Mucosa of descending colon (tissue), 3 donors: Measurements from ENCODE around the gene OR6S1. TPM values are rescaled to one million over a fixed set of nuclear protein-coding genes. Genes with fewer than 3 reads are reported as not detected.

Experiments
- ATAC-seq: fragments of 200-7000 bp; cut with Tn5 transposase; one replicate; pipeline ENCODE4 v1.9.1; 2020; ENCODE audit warnings: mild to moderate bottlenecking, moderate library complexity
- DNase-seq, 3 donors: peaks; one replicate each; pipeline ENCODE4 v3.0.0-alpha.2; 2020
- H3K36me3 ChIP-seq: fragments of 200-600 bp; one replicate; pipeline ENCODE4 v1.8.0; 2021; ENCODE audit warnings: low read depth, mild to moderate bottlenecking
- H3K4me1 ChIP-seq: fragments of 200-600 bp; one replicate; pipeline ENCODE4 v1.8.0; 2021; ENCODE audit warnings: low read depth, mild to moderate bottlenecking
- H3K4me3 ChIP-seq: fragments of 200-600 bp; one replicate; pipeline ENCODE4 v1.8.0; 2021; ENCODE audit warnings: mild to moderate bottlenecking
- H3K9me3 ChIP-seq: fragments of 200-600 bp; one replicate; pipeline ENCODE4 v1.8.0; 2021; ENCODE audit warnings: mild to moderate bottlenecking
- CTCF ChIP-seq: fragments of 200-600 bp; IDR thresholded peaks from one replicate; pipeline ENCODE4 v1.8.0; 2022; ENCODE audit warnings: antibody characterized with exemption, mild to moderate bottlenecking
- intact Hi-C, 2 donors: fragments of 100-400 bp; cut with DNase I in 1 of 2; cut with micrococcal nuclease in 1 of 2; formaldehyde crosslinking; loops; one replicate each; pipeline versions ENCODE4 v1.11.0 to v1.11.1; 2022; cut with DNase I, micrococcal nuclease
- total RNA-seq, 3 donors: library from RNA; stranded (reverse); fragmentation: NEBNext Ultra II Directional in 2 of 3; extraction: Animal tissue kit (Norgen Biotek cat#: 25700) in 2 of 3; gene quantifications; one replicate each; pipeline versions ENCODE4 v1.2.1 to v1.2.4, GENCODE V29; 2021 to 2023
- donor health status: DM: no; HTN: no; CAD: no; lungs with moderate emphysema.
- donor health status: DM: no; HTN: no; CAD: no.
- donor health status: DM: no; HTN: yes; CAD: no.

Gene OR6S1
- total RNA-seq, 3 donors from 2014 or later = not detected

DNA sequence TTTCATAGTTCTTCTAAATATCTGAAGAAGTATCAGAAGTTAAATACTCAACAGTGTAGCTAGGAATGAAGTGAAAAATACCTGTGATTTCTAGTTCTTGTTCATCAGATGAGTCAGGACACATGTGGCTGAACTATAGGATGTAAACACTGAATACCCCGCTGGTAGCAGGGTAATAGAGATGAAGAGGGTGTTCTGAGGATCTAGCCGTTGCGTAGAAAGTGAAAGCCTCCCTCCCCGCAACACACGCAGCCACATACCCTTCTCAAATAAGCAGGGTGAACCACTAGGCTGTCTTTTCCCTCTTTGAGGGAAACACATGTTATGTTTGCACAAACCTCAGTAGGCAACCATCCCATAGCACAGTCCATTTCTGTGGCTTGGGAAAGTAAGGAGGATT is 33.9 kb downstream of the OR6S1 start:
- intact Hi-C loops = loop anchor here (5.0 to 10.0 kb wide), 3 partner anchors 73 to 280 kb away; no protein-coding TSS in a partner anchor
- TF ChIP-seq CTCF = no peak

GRCh38 chr14:20606902-20607242 is 34.6 kb downstream of the OR6S1 start:
- Histone ChIP-seq H3K4me3 (no peak overlapping the region), H3K9me3 (no peaks in the 10 kb centered on the region), H3K36me3 (no peaks in the 10 kb centered on the region), H3K4me1 (peaks cover 7% of the 10 kb centered on the region)
- ATAC-seq (peak; percentile 13), DNase-seq (no peak)
- no peak for TF ChIP-seq CTCF
- intact Hi-C loops = loop anchor here (5.0 to 10.0 kb wide), 3 partner anchors 72 to 280 kb away; no protein-coding TSS in a partner anchor

More for the DNA sequence above, 33.9 kb downstream of the OR6S1 start:
- no peaks in the 10 kb centered on the region for H3K36me3 ChIP-seq
- H3K9me3 ChIP-seq = no peaks in the 10 kb centered on the region
- H3K4me1 ChIP-seq = peaks cover 7% of the 10 kb centered on the region
- no peak overlapping the region for H3K4me3 ChIP-seq
- no peak for DNase-seq
- ATAC-seq = no peak

- peak; percentile 77 for ATAC-seq
- Histone ChIP-seq H3K4me1 (peaks cover 7% of the 10 kb centered on the region), H3K4me3 (no peak overlapping the region), H3K36me3 (no peaks in the 10 kb centered on the region), H3K9me3 (no peaks in the 10 kb centered on the region)
- DNase-seq = peak in 2 of 3 donors; percentile 51 to 67
- intact Hi-C loops = loop anchor here (5.0 to 10.0 kb wide), 3 partner anchors 72 to 279 kb away; no protein-coding TSS in a partner anchor
- TF ChIP-seq CTCF = peak; percentile 21
These were observed 35.1 kb downstream of the OR6S1 start for GRCh38 chr14:20606190-20606901.

- intact Hi-C loops = loop anchor here (10.0 kb wide), 1 partner anchor 69 kb away; no protein-coding TSS in a partner anchor
These were observed 37.4 kb downstream of the OR6S1 start for GRCh38 chr14:20603813-20604690.

More at GRCh38 chr14:20603813-20604690, 37.4 kb downstream of the OR6S1 start:
- H3K4me3 ChIP-seq = no peak overlapping the region
- no peaks in the 10 kb centered on the region for H3K36me3 ChIP-seq
- TF ChIP-seq CTCF = no peak
- H3K4me1 ChIP-seq = no peaks in the 10 kb centered on the region
- H3K9me3 ChIP-seq = no peaks in the 10 kb centered on the region
- ATAC-seq = no peak
- no peak for DNase-seq
